ELR (cell line): ENCODE results near the gene GNG13.
"Not testable (repeated sequence)": the region's sequence is repeated elsewhere in the genome, so short reads cannot be mapped to it uniquely, and the experiment has no call there.

Experiments used
- DNase-seq: peaks from one replicate; pipeline ENCODE4 v3.0.0-alpha.2; 2015; ENCODE audit warnings: low read depth

The GNG13 gene

GRCh38 chr16:776824-777223 is 23.7 kb downstream of the GNG13 start:
- DNase-seq: no peak

DNA sequence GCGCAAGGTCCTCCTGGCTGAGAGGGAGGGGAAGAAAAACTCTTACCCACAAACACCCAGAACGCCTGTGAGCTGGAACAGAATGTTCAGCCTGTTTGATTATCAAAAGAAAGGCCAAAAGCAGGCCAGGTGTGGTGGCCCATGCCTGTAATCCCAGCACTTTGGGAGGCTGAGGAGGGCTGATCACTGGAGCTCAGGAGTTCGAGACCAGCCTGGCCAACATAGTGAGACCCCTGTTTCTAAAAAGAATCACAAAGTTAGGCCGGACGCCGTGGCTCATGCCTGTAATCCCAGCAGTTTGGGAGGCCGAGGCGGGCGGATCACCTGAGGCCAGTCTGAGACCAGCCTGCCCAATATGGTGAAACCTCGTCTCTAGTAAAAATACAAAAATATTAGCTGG is 24.2 kb downstream of the GNG13 start:
- not testable (repeated sequence) for DNase-seq

DNA sequence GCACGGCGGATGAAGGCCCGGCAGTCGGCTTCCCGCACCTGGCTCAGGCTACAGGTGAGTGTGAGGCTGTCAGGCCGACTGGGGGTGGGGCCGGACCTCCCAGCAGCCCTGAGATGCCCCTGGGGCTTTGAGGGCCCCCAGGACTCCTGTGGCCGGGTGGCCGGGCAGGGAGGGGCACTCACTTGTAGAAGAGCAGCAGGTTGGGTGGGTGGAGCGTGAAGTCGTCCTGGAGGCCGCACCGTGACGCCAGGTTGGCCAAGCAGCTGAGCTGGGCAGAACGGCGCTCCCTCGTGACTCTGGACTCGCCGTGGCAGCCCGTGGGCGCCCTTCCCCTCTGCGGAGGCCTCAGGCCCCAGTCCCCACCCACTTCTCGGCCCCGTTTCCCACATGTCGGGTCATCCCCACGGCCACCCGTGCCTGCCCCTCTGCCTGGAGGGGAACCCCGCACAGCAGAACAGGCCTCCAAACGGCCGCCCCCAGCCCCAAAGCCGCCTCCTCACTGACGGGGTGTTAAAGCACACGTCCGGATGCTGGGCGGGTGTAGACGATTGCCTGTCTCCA is 25.2 kb downstream of the GNG13 start:
- DNase-seq: no peak

DNA sequence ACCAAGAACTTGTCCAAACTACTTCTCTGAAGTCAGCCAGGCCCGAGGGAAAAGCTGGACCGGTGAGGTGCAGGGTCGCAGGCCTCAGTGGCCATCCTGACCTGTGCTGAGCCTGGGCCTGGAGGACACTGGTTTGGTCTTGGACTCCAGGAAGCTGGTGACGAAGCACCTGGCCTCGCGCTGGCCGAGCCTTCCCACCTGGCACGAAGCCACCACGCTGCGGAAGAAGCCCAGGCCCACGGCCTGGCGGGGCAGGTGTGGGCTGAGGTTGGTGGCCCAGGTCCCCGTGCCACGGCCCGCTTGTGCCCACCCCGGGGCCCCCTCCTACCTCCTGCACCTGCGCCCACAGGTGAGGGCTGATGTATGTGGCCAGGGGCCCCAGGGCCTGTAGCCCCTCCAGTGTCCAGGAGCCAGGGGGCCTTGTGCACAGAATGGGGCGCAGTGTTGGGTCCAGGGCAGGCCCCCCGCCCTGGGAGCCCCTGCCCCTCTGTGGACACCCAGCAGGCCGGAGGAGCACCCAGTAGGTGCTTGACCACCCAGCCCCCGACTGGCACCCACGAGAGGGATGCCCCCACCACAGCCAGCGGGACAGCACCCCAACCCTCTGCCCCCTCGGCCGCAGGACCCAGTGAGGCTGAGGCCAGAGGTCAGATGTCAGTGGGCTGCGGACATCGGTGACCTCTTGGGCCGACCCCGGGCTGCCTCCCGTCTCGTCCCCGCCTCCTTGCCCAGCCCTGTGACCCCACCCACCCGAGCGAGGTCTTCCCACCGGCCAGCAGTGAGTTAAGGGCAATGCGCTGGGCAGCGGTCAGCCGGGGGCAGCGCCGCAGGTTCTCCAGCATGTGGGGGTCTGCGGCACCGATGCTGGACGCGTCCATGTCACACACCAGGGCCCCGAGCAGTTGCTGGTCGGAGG is 26.2 kb downstream of the GNG13 start:
- no peak for DNase-seq

GRCh38 chr16:772959-773358 is 27.6 kb downstream of the GNG13 start:
- DNase-seq: no peak

DNA sequence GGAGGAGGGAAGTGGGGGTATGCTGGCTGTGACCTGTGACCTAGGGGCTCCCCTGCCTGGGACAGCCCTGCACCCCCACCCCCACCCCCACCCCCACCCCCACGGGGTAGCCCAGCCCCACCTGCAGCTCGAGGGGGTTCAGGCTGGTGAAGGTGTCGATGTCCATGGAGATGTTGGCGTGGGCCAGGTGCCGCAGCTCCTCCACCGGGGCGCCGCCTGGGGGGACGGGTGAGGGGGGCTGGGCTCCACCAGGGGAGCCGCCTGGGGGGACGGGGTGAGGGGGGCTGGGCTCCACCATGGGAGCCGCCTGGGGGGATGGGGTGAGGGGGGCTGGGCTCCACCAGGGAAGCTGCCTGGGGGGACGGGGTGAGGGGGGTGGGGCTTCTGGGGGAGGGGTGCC is 30.1 kb downstream of the GNG13 start:
- DNase-seq: no peak

DNA sequence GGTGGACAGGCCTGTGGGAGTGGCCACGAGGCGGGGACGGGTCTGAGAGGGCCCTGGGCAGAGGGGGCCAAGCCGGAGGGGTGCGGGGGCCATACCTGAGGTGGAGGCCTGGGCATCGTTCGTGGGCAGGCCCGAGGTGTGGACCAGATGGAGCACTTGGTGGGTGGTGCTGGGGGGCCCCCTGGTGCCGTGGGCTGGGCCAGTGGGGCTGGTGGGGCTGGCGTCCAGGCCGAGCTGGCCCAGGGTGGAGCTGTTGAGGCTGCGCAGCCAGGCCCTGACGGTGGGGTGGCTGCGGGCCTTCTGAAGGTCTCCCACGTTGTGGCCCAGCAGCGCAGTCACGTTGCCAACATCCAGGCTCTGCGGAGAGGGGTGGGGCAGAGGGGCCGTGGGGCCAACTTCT is 30.6 kb downstream of the GNG13 start:
- DNase-seq: no peak

DNA sequence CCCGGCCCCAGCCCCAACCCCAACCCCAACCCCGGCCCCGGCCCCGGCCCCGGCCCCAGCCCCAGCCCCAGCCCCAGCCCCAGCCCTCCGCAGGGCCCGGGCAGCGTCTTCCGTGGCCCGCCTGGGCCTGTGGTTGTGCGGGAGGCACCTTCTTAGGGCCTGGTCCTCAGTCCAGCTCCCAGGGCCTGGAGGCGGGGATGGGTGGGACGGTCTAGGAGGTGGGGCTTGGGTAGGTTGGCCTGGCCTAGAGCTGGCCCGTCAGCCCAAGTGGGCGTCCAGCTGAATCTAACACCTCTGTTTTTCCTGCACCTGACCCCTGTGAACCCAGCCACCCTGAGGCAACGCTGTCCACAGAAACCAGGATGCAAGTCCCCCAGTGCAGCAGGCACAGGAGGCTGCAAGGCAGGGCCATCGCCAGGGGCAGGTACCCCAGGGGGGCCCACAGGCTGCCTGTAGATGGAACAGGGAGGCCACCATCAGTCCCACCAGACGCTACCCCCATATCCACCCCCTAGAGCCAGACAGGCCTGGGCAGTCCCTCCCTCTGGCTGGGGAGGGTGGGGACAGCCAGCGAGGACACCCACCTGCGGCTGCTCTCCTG is 31.2 kb downstream of the GNG13 start:
- no peak for DNase-seq

- DNase-seq: no peak
These were observed 32.1 kb downstream of the GNG13 start for GRCh38 chr16:768428-768827.

DNA sequence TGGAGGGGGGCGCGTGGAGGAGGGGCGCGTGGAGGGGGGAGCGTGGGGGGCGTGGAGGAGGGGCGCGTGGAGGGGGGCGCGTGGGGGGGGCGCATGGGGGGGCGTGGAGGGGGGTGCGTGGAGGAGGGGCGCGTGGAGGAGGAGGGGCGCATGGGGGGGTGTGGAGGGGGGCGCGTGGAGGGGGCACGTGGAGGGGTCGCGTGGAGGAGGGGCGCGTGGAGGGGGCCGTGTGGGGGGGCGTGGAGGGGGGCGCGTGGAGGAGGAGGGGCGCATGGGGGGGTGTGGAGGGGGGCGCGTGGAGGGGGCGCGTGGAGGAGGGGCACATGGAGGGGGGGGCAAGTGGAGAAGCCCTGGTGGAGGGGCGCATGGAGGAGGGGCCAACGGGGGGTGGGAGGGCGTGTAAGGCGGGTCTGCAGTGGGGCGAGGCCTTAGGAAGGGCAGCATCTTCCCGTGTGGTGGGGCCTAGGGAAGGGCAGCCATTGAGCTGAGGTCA is 32.7 kb downstream of the GNG13 start:
- DNase-seq: no peak

- no peak for DNase-seq
These were observed 33.5 kb downstream of the GNG13 start for GRCh38 chr16:766820-767640.

GRCh38 chr16:766008-766819 is 34.3 kb downstream of the GNG13 start:
- DNase-seq: no peak

- no peak for DNase-seq
These were observed 35.1 kb downstream of the GNG13 start for GRCh38 chr16:765488-765865.

GRCh38 chr16:764848-765487 is 35.6 kb downstream of the GNG13 start:
- no peak for DNase-seq

DNA sequence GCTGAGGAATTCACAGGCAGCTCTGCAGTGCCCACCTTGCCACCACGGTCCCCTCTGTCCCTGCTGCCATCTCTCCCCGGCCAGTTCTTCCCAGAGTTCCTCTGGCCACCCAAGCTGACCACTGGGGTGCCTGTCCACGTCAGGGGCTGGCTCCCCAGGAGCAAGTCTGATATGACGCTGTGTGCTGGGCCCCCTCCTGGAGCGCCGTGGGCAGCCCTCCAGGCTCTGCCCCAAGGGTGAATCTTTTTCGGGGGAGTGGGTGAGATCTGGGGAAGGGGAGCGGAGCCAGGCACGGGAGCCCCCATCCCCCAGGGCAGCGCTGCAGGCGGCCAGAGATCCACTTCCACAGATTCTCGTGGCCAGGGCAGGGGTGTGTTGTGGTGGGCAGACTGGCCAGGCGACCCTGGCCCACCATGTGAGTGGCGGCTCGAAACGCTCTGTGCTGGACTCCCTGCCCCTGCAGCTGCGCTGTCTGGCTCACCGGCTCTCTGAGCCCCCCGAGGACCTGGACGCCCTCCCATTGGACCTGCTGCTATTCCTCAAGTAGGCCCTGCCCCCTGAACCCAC is 36.3 kb downstream of the GNG13 start:
- DNase-seq: no peak

DNA sequence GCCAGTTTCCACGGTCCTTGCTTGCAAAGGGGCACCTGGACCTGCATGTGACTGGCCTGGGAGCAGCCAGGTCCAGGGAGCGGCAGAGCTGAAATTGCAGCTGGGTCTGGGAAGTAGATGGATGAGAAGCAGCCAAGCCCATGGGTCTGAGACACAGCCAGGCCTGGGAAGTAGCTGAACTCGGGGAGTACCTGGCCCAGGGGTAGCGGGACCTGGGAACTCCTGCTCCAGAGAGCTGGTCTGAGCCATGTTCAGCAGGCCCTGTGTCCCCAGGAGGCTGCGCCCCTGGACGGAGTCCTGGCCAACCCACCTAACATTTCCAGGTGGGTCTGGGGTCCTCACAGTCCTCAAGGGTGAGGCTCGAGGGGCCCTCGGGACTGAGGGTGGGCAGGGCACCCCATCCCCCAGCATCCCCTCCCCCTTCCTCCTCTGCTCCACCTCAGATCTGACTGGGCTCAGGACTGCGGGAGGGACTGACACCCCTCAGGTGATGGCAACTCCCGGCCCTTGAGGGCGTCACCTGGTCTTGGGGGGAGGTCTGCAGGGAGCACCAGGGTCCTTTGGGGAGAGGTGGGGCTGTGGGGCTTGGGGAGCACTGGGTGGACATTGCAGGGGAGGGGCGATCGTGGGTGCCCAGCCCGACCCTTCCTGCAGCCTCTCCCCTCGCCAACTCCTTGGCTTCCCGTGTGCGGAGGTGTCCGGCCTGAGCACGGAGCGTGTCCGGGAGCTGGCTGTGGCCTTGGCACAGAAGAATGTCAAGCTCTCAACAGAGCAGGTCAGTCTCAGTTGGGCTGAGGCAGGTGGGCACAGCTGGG is 37.0 kb downstream of the GNG13 start:
- no peak for DNase-seq

GRCh38 chr16:762595-763268 is 37.8 kb downstream of the GNG13 start:
- DNase-seq: no peak

- no peak for DNase-seq
These were observed 38.7 kb downstream of the GNG13 start for GRCh38 chr16:761625-762513.
